IMR-90 (cell line): ENCODE data around the gene TRIM17. TPM values are rescaled to one million over a fixed set of nuclear protein-coding genes. Genes with fewer than 3 reads are reported as not detected.

ENCODE experiments used
- ELK1 ChIP-seq: fragments of 150-350 bp; IDR thresholded peaks from 2 replicates; pipeline ENCODE4 v1.6.1; 2016; ENCODE audit warnings: low read depth, mild to moderate bottlenecking, low read length, moderate library complexity, borderline replicate concordance
- FOS ChIP-seq: fragments of 150-350 bp; IDR thresholded peaks from 2 replicates; pipeline ENCODE4 v1.6.1; 2016; ENCODE audit warnings: low read depth, low read length
- MAFK ChIP-seq: IDR thresholded peaks from 2 replicates; pipeline ENCODE4 v1.6.1; 2012; ENCODE audit warnings: low read depth, low read length, improper control_type of control experiment
- SMC3 ChIP-seq: fragments of 150-350 bp; IDR thresholded peaks from 2 replicates; pipeline ENCODE4 v1.6.1; 2016; ENCODE audit warnings: low read depth, mild to moderate bottlenecking, antibody characterized with exemption, low read length, moderate library complexity
- polyA plus RNA-seq, 3 experiments: library from polyadenylated mRNA; depleted of rRNA; stranded (reverse); fragments of >200 nt; gene quantifications; 2 replicates each; pipeline ENCODE4 v1.2.3, GENCODE V29; 2012; ENCODE audit warnings: low replicate concordance in 1 of 3
- total RNA-seq: library from RNA; depleted of rRNA; stranded (reverse); fragments of >200 nt; gene quantifications from 2 replicates; pipeline ENCODE4 v1.2.3, GENCODE V29; 2012

TRIM17 gene
- total and polyA plus RNA-seq, 2 of the 4 experiments (the other 2 are of a cell fraction) = 0.39 TPM; not detected in 1

- TF ChIP-seq ELK1 = no peak
- no peak for TF ChIP-seq FOS
- TF ChIP-seq SMC3 = peak; percentile 54; the same call in 1 of the 2 replicates
- TF ChIP-seq MAFK = peak; percentile 25; the same call in 1 of the 2 replicates
Measured at GRCh38 chr1:228393268-228393701, 23.4 kb downstream of the TRIM17 start (continued).
